ENCODE results near the gene PTGIS.

PTGIS gene

DNA sequence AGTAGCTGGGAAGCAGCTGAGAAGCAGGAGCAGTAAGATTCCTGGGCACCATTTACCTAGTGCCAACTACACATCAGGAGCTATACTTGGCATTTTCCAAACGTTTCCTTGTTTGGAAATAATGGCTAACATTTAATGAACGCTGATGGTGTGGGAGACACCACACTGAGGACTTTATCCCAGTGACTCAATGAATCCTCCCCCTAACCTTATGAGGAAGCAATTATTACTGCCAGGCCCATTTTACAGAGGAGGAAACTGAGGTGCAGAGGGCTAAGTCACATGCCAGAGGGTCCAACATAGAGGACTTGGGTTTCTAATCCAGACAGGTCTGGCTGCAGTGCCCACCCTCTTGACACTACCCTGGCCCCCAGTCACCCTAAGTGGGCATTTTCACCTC, 6.1 kb downstream of the PTGIS start:
- TF ChIP-seq FOXK2 (IDR thresholded peaks at IDR 0.05) (no peak), BHLHE40 (IDR thresholded peaks at IDR 0.05; ENCODE audit: borderline replicate concordance) (no peak), NFRKB (IDR thresholded peaks at IDR 0.05) (no peak), FOXA1 (IDR thresholded peaks at IDR 0.05) (no peak), LEF1 (IDR thresholded peaks at IDR 0.05; ENCODE audit: borderline replicate concordance) (no peak), SUZ12 (IDR thresholded peaks at IDR 0.05) (no peak), ARNT (IDR thresholded peaks at IDR 0.05) (no peak), TARDBP (IDR thresholded peaks at IDR 0.05) (no peak), HDGF (IDR thresholded peaks at IDR 0.05; ENCODE audit: borderline replicate concordance) (no peak)
- TF ChIP-seq, protein P1, sequence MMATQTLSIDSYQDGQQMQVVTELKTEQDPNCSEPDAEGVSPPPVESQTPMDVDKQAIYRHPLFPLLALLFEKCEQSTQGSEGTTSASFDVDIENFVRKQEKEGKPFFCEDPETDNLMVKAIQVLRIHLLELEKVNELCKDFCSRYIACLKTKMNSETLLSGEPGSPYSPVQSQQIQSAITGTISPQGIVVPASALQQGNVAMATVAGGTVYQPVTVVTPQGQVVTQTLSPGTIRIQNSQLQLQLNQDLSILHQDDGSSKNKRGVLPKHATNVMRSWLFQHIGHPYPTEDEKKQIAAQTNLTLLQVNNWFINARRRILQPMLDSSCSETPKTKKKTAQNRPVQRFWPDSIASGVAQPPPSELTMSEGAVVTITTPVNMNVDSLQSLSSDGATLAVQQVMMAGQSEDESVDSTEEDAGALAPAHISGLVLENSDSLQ (IDR thresholded peaks at IDR 0.05), result no peak
- no peak for DNase-seq (ENCODE audit: extremely low spot score)
- POLR2A ChIA-PET, result no interaction called here
- CTCF ChIA-PET, result interaction anchor here (0.7 kb wide), 1 partner anchor 144 kb away, joined by 3 read pairs; no protein-coding TSS in a partner anchor

DNA sequence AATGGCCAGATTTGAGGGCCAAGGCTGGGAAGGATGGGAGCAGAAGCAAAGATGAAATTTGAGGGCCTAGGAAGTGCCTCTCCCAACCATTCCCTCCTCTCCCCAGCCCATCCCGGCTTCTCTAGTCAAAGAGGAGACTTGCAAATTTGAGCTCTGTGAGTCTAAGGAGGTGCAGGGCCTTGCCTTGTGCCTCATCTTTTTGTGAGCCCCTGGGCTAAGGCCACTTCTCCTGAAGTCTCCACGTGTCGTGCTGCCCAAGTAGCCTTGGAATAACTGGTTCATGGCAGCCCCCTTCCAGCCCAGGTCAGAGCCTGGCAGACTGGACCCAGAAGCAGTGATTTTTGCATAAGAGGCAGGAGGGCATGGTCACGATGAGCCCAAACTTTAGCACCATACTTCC, 6.7 kb downstream of the PTGIS start:
- DNase-seq (ENCODE audit: extremely low spot score), result no peak
- TF ChIP-seq CTBP1 (IDR thresholded peaks at IDR 0.05; ENCODE audit: borderline replicate concordance), result no peak
- TF ChIP-seq ZNF384 (IDR thresholded peaks at IDR 0.05), result no peak
- no peak for TF ChIP-seq ARNT (IDR thresholded peaks at IDR 0.05)
- TF ChIP-seq FOXK2 (IDR thresholded peaks at IDR 0.05), result no peak
- TF ChIP-seq FOXM1 (IDR thresholded peaks at IDR 0.05; ENCODE audit: borderline replicate concordance), result no peak
- no peak for TF ChIP-seq BHLHE40 (IDR thresholded peaks at IDR 0.05; ENCODE audit: borderline replicate concordance)
- no peak for TF ChIP-seq NFRKB (IDR thresholded peaks at IDR 0.05)
- TF ChIP-seq FOXA1 (IDR thresholded peaks at IDR 0.05), result no peak
- no peak for TF ChIP-seq LEF1 (IDR thresholded peaks at IDR 0.05; ENCODE audit: borderline replicate concordance)
- no peak for TF ChIP-seq SP1 (IDR thresholded peaks at IDR 0.05)
- TF ChIP-seq ELF4 (IDR thresholded peaks at IDR 0.05), result no peak
- TF ChIP-seq HDGF (IDR thresholded peaks at IDR 0.05; ENCODE audit: borderline replicate concordance), result no peak
- CTCF ChIA-PET, result interaction anchor here (0.7 kb wide), 1 partner anchor 145 kb away, joined by 3 read pairs; no protein-coding TSS in a partner anchor
- POLR2A ChIA-PET, result no interaction called here

DNA sequence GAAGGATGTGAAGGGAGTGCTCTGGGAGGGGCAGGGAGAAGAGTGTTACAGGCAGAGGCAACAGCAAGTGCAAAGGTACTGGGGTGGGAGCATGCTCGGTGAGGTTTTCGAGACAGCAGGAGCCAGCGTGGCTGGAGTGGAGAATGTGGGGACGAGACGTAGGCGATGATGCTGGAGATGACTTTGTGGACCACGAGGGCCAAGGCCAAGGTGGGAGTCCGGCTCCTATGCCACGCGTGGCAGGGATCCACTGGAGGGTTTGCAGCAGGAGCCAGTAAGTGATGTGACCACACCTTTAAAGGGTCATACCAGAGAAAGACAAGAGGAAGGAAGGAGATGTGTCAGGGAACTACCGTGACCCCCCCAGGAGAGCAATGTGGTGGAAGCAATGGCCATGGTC, 7.3 kb downstream of the PTGIS start:
- TF ChIP-seq CTBP1 (IDR thresholded peaks at IDR 0.05; ENCODE audit: borderline replicate concordance), result no peak
- no peak for TF ChIP-seq HDGF (IDR thresholded peaks at IDR 0.05; ENCODE audit: borderline replicate concordance)
- TF ChIP-seq LEF1 (IDR thresholded peaks at IDR 0.05; ENCODE audit: borderline replicate concordance), result no peak
- TF ChIP-seq L3MBTL2 (conservative IDR thresholded peaks at IDR 0.05), result no peak
- TF ChIP-seq FOXK2 (IDR thresholded peaks at IDR 0.05), result no peak
- CTCF ChIA-PET, result no interaction called here
- POLR2A ChIA-PET, result no interaction called here
- no peak for DNase-seq (ENCODE audit: extremely low spot score)

DNA sequence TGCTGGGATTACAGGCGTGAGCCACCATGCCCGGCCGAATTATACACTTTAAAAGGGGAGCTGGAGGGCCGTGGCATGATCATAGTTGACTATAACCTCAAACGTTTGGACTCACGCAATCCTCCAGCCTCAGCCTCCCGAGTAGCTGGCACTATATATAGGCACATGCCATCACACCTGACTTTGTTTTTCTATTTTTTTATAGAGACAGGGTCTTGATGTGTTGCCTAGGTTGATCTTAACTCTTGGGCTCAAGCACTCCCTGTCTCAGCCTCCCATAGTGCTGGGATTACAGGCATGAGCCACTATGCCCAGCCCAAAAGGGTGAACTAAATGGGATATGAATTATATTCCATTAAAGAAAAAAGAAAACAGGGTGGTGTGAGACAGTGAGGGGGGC, 7.8 kb downstream of the PTGIS start:
- TF ChIP-seq L3MBTL2 (conservative IDR thresholded peaks at IDR 0.05), result no peak
- TF ChIP-seq FOXK2 (IDR thresholded peaks at IDR 0.05), result no peak
- TF ChIP-seq ARNT (IDR thresholded peaks at IDR 0.05), result no peak
- no peak for TF ChIP-seq CTBP1 (IDR thresholded peaks at IDR 0.05; ENCODE audit: borderline replicate concordance)
- no peak for TF ChIP-seq LEF1 (IDR thresholded peaks at IDR 0.05; ENCODE audit: borderline replicate concordance)
- no peak for TF ChIP-seq FOXM1 (IDR thresholded peaks at IDR 0.05; ENCODE audit: borderline replicate concordance)
- TF ChIP-seq FOXA1 (IDR thresholded peaks at IDR 0.05), result no peak
- no peak for TF ChIP-seq NFRKB (IDR thresholded peaks at IDR 0.05)
- no peak for TF ChIP-seq SUZ12 (IDR thresholded peaks at IDR 0.05)
- no peak for TF ChIP-seq TARDBP (IDR thresholded peaks at IDR 0.05)
- TF ChIP-seq ELF4 (IDR thresholded peaks at IDR 0.05), result no peak
- no peak for TF ChIP-seq BHLHE40 (IDR thresholded peaks at IDR 0.05; ENCODE audit: borderline replicate concordance)
- TF ChIP-seq ZNF384 (IDR thresholded peaks at IDR 0.05), result no peak
- no peak for TF ChIP-seq SP1 (IDR thresholded peaks at IDR 0.05)
- no peak for TF ChIP-seq HDGF (IDR thresholded peaks at IDR 0.05; ENCODE audit: borderline replicate concordance)
- TF ChIP-seq, protein P1 (IDR thresholded peaks at IDR 0.05), result no peak
- CTCF ChIA-PET, result no interaction called here
- no peak for DNase-seq (ENCODE audit: extremely low spot score)
- POLR2A ChIA-PET, result no interaction called here

DNA sequence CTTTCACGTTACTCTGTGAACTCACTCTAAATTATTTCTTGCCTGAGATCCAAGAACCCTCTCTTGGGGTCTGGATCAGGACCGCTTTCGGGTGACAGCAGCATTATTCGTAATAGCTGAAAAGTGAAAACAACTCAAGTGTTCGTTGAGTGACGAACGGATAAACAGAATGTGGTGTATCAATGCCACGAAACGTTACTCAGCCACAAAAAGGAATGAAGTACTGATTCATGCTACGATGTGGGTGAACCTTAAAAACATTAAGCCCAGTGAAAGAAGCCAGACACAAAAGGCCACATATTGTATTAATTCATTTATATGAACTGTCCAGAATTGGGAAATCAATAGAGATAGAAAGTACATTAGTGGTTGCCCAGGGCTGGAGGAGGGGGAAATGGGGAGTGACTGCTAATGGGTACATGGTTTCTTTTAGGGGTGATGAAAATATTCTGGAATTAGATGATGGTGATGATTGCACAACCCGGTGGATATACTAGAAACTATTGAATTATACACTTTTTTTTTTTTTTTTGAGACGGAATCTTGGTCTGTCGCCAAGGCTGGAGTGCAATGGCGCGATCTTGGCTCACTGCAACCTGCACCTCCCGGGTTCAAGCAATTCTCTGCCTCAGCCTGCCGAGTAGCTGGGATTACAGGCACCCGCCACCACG, 8.4 kb downstream of the PTGIS start:
- TF ChIP-seq LEF1 (IDR thresholded peaks at IDR 0.05; ENCODE audit: borderline replicate concordance) (no peak), TARDBP (IDR thresholded peaks at IDR 0.05) (no peak), HDGF (IDR thresholded peaks at IDR 0.05; ENCODE audit: borderline replicate concordance) (no peak), CTBP1 (IDR thresholded peaks at IDR 0.05; ENCODE audit: borderline replicate concordance) (no peak), FOXA1 (IDR thresholded peaks at IDR 0.05) (no peak), FOXK2 (IDR thresholded peaks at IDR 0.05) (no peak), ARNT (IDR thresholded peaks at IDR 0.05) (no peak)
- no peak for DNase-seq (ENCODE audit: extremely low spot score)
- POLR2A ChIA-PET, result no interaction called here
- CTCF ChIA-PET, result no interaction called here

DNA sequence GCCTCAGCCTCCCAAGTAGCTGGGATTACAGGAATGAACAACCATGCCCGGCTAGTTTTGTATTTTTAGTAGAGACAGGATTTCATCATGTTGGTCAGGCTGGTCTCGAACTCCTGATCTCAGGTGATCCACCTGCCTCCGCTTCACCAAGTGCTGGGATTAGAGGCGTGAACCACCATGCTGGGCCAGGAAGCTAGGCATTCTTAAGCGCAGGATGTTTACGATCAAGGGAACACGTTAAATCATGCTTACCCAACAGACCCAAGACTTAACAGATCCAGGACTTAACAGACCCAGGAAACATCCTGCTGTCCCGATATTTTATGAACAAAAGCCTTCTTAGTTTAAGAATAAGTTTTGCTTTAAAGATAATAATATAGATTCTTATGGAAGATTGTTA, 9.1 kb downstream of the PTGIS start:
- DNase-seq (ENCODE audit: extremely low spot score), result no peak
- ChIA-PET POLR2A (no interaction called here), CTCF (no interaction called here)
- TF ChIP-seq, protein P1 (IDR thresholded peaks at IDR 0.05), result no peak
- TF ChIP-seq FOXK2 (IDR thresholded peaks at IDR 0.05) (no peak), ELF4 (IDR thresholded peaks at IDR 0.05) (no peak), ZNF384 (IDR thresholded peaks at IDR 0.05) (no peak), HDGF (IDR thresholded peaks at IDR 0.05; ENCODE audit: borderline replicate concordance) (no peak), FOXM1 (IDR thresholded peaks at IDR 0.05; ENCODE audit: borderline replicate concordance) (no peak), TARDBP (IDR thresholded peaks at IDR 0.05) (no peak), ARNT (IDR thresholded peaks at IDR 0.05) (no peak), NFRKB (IDR thresholded peaks at IDR 0.05) (no peak), SUZ12 (IDR thresholded peaks at IDR 0.05) (no peak), CTBP1 (IDR thresholded peaks at IDR 0.05; ENCODE audit: borderline replicate concordance) (no peak), SP1 (IDR thresholded peaks at IDR 0.05) (no peak), BHLHE40 (IDR thresholded peaks at IDR 0.05; ENCODE audit: borderline replicate concordance) (no peak), FOXA1 (IDR thresholded peaks at IDR 0.05) (no peak), LEF1 (IDR thresholded peaks at IDR 0.05; ENCODE audit: borderline replicate concordance) (no peak), L3MBTL2 (conservative IDR thresholded peaks at IDR 0.05) (no peak)

All from HEK293T (cell line).